ENCODE data around the gene RIN3. TPM values are rescaled to one million over a fixed set of nuclear protein-coding genes. Genes with fewer than 3 reads are reported as not detected.
A peak's percentile ranks its signal among the peaks of the same experiment; 100 is the strongest.

RIN3 gene
- total RNA-seq, 1 donor from 2014 or later = 28.0 TPM

GRCh38 chr14:92540472-92541048 lies 27.0 kb downstream of the RIN3 start:
- peaks cover 5% of the 10 kb centered on the region for H4K20me1 ChIP-seq (ENCODE audit: insufficient read depth, low read length)
- peak overlapping the region; percentile 76 for H3K4me2 ChIP-seq (ENCODE audit: low read length)
- Mint-ChIP-seq H3K27ac (ENCODE audit: unreplicated experiment) (peak overlapping the region; percentile 96), H3K36me3 (ENCODE audit: low read depth, unreplicated experiment) (no peaks in the 10 kb centered on the region), H3K4me1 (ENCODE audit: low read depth, unreplicated experiment) (peaks cover 32% of the 10 kb centered on the region), H3K4me3 (ENCODE audit: unreplicated experiment) (no peak overlapping the region), H3K27me3 (ENCODE audit: low read depth, unreplicated experiment) (no peaks in the 10 kb centered on the region), H3K9me3 (ENCODE audit: unreplicated experiment) (peaks cover 3% of the 10 kb centered on the region)
- FAIRE-seq = peak; percentile 85
- H3K9ac ChIP-seq (ENCODE audit: low read length) = peak overlapping the region; percentile 70
- TF ChIP-seq CTCF (IDR thresholded peaks at IDR 0.05; ENCODE audit: insufficient read depth, low read depth, low read length) (no peak), EZH2 (IDR thresholded peaks at IDR 0.05; ENCODE audit: insufficient read depth, low read length) (no peak)
- H3K9me3 ChIP-seq (ENCODE audit: insufficient read depth, low read depth, low read length) = no peaks in the 10 kb centered on the region
- H3K27ac ChIP-seq (ENCODE audit: low read depth, low read length) = peak overlapping the region; percentile 88
- peak; percentile 100 for DNase-seq (ENCODE audit: low read depth)
- peaks cover 30% of the 10 kb centered on the region for H3K4me1 ChIP-seq (ENCODE audit: insufficient read depth, low read length)
- no peaks in the 10 kb centered on the region for H3K36me3 ChIP-seq (ENCODE audit: insufficient read depth, low read length)
- H3K27me3 ChIP-seq (ENCODE audit: insufficient read depth, low read length) = no peaks in the 10 kb centered on the region
- peak overlapping the region; percentile 63 for H2AFZ ChIP-seq (ENCODE audit: low read depth, low read length)
- H3K79me2 ChIP-seq (ENCODE audit: insufficient read depth, low read length) = peaks cover 27% of the 10 kb centered on the region
- no peak overlapping the region for H3K4me3 ChIP-seq (ENCODE audit: insufficient read depth, low read depth, low read length)

- no peak overlapping the region for H3K4me3 ChIP-seq (ENCODE audit: insufficient read depth, low read depth, low read length)
- H2AFZ ChIP-seq (ENCODE audit: low read depth, low read length) = no peak overlapping the region
- H3K36me3 ChIP-seq (ENCODE audit: insufficient read depth, low read length) = no peaks in the 10 kb centered on the region
- no peak for TF ChIP-seq EZH2 (IDR thresholded peaks at IDR 0.05; ENCODE audit: insufficient read depth, low read length)
- no peak for TF ChIP-seq CTCF (IDR thresholded peaks at IDR 0.05; ENCODE audit: insufficient read depth, low read depth, low read length)
- Mint-ChIP-seq H3K27me3 (ENCODE audit: low read depth, unreplicated experiment) (no peaks in the 10 kb centered on the region), H3K36me3 (ENCODE audit: low read depth, unreplicated experiment) (no peaks in the 10 kb centered on the region), H3K9me3 (ENCODE audit: unreplicated experiment) (peaks cover 3% of the 10 kb centered on the region), H3K4me3 (ENCODE audit: unreplicated experiment) (no peak overlapping the region), H3K27ac (ENCODE audit: unreplicated experiment) (peak overlapping the region; percentile 47), H3K4me1 (ENCODE audit: low read depth, unreplicated experiment) (peaks cover 27% of the 10 kb centered on the region)
- FAIRE-seq (no peak), DNase-seq (ENCODE audit: low read depth) (no peak)
- H3K4me1 ChIP-seq (ENCODE audit: insufficient read depth, low read length) = peaks cover 22% of the 10 kb centered on the region
- no peak overlapping the region for H3K9ac ChIP-seq (ENCODE audit: low read length)
- H3K27me3 ChIP-seq (ENCODE audit: insufficient read depth, low read length) = no peaks in the 10 kb centered on the region
- H3K4me2 ChIP-seq (ENCODE audit: low read length) = no peak overlapping the region
- no peak overlapping the region for H3K27ac ChIP-seq (ENCODE audit: low read depth, low read length)
- no peaks in the 10 kb centered on the region for H3K9me3 ChIP-seq (ENCODE audit: insufficient read depth, low read depth, low read length)
- peaks cover 21% of the 10 kb centered on the region for H3K79me2 ChIP-seq (ENCODE audit: insufficient read depth, low read length)
- no peaks in the 10 kb centered on the region for H4K20me1 ChIP-seq (ENCODE audit: insufficient read depth, low read length)
Measured at GRCh38 chr14:92542766-92543554, 29.4 kb downstream of the RIN3 start.

Data from astrocyte (in vitro differentiated cells and primary cell).